HG03565 (cell line): ENCODE measurements around the gene BMP2.

ENCODE experiments used
- ATAC-seq: cut with Tn5 transposase; IDR thresholded peaks from one replicate; pipeline ENCODE4 v1.9.1; 2021; ENCODE audit warnings: mild to moderate bottlenecking, moderate library complexity; ENCODE audit not compliant: unreplicated experiment

Gene BMP2

DNA sequence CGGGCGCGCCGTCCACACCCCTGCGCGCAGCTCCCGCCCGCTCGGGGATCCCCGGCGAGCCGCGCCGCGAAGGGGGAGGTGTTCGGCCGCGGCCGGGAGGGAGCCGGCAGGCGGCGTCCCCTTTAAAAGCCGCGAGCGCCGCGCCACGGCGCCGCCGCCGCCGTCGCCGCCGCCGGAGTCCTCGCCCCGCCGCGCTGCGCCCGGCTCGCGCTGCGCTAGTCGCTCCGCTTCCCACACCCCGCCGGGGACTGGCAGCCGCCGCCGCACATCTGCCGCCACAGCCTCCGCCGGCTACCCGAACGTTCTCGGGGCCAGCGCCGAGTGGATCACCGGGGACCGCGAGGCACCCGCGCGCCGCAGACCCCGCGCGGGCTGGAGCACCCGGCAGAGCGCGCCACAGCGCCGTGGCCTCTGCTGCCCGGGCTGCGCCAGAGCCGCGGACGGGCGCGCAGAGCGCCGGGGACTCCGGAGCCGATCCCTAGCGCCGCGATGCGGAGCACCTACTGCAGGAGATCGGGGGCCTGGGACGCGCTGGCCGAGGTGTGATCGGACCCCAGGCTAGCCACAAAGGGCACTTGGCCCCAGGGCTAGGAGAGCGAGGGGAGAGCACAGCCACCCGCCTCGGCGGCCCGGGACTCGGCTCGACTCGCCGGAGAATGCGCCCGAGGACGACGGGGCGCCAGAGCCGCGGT is at the start of gene BMP2:
Gene BMP2, plus strand, starts transcription at position 151 of the 692 bp plus-strand sequence. CDS start 2,441 bp downstream, outside the sequence.
- peak; percentile 48 for ATAC-seq

DNA sequence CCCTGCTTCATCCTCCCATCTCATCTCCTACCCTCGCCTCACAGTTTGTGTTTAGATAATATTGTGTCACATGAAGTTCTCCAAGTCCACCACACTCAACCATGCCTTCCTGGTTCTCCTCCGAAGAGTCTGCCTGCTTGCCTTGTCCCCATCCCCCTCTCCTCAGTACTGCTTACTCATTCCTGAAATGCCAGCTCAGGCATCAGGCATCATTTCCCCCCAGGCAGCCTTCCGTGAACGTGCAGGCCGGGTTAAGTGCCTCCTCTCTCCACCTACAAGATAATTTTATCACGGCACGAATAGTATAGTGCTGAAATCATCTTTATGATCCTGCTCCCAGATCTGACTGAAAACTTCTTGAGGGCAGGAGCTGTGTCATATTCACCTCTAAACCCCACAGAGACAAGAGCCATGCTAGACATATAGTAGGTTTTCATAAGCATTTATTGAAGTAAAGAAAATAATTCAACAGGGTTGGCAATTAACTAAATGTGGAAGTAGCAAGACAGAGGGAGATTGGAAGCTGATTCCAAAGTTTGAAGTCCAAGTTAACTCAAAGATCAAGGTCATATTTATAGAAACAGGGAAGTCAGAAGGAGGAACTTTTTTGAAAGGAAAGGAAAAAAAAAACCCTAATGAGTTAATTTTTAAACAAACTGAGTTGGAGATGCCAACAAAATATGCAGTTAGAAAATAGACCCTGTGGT is 48.7 kb upstream of the BMP2 start:
- ATAC-seq = no peak

DNA sequence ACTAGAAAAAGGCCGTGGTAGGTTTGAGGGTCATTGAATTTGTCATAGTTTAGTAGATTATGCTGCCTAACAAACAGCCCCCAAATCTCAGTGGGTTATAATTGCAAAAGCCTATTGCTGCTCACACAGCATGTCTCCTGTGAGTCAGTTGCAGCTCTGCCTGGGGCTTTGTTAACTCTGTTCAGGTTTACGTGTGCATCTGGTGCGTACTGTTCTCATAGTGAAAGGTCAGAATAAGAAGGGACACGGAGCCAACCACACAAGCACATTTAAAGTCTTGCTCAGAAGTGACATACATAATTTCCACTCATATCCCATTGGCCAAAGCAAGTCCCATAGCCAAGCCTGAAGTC is 48.1 kb upstream of the BMP2 start:
- no peak for ATAC-seq

DNA sequence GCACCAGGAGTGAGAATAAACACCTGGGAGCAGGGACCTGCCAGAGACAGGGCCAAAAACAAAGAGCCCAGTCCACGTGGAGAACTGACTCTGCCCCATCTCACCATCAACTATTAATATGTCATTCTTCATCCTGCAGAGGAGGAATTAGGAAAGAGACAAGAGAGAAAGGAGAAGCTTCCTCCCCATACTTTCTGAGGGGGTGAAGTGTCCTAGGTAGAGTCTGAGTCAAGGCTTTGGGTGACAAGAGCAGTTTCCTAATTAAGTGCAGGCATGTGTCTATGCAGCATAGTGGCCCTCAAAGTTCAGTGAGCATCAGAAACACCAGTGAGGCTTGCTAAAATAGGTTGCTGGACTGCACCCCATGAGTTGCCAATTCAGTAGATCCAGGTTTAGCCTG is 40.7 kb upstream of the BMP2 start:
- ATAC-seq = no peak

DNA sequence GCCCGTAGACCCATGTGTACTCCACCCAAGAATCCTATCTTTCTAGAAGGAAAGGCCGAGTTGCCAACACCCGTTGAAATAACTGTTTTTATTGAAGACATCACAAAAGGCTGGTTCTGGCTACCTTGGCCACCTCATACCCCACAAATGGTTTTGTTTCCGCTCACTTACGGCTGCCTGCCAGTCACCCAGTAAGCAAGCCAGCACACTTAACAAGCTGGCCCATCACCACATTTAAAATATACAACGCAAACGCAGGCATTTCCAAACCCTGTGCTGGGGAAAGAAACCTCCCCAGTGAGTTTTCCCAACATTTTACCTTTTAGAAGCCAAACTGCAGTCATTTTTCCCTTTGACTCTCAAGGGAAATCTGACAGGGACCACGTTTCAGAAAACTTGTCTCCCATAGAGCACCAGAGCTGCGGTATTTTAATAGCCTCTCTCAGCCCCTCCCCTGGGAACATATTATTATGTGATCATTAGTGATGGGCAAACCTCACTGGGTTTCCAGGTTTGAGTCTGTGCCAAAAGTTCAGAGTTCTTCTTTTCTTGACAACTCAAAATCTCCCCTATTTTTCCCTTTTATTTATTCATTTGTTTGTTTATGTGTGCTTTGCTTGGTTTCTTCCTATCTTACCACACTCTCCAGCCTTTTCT is 36.7 kb upstream of the BMP2 start:
- ATAC-seq = no peak

DNA sequence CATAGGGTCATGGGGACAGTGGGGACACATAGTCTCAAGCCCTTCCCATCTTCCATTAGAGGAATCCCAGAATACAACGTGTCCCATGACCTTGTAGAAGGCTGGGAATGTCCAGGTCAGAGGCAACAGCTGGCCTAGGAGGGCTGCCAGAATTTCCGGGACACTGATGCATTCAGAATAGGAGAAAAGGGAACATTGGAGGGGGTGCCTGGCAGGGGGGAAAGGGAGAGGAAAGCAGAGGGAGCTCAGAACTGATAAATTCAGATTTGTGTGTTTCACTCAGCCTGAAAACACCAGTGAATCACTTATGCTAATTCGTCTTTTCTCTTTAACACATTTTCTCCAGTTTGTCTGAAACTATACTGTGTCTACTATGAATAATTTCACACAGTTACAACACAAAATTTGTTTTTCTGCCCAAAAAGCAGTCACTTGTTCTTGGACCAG is 35.5 kb upstream of the BMP2 start:
- ATAC-seq = no peak

DNA sequence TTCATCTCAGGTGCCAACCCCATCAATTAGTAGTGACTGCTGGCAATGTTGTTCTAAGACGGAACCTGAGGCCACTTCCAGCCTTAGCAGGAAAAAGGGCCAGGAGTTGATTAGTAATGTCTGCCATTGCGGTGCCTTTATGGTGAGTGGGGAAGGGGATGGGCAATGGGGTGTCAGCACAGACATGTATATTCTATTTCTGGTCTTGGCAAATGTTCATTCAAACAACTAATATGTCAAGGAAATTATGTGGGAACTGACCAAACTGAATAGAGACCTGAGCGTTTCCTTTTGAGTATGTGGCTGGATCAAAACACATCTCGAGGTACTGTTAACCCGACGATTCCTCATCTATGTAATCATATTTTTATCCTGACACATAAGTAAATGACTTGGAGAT is 34.6 kb upstream of the BMP2 start:
- no peak for ATAC-seq

DNA sequence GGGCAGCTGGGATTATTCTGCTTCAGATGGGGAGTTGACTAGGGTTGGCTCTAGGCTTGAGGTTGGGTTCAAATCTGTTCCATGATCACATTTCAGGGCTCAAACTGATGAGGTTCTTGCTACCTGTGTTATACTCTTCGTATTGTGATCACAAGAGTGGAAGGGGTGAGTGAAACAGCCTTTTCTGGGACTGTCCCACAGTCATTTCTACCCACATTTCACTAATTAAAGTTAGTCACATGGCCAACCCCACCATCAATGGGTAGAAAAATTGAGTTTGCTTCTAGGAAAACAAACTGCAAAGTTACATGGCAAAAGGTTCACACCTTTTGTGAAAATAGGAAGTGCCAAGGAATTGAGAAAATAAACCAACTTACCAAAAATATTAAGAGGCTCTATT is 33.5 kb upstream of the BMP2 start:
- ATAC-seq = no peak

DNA sequence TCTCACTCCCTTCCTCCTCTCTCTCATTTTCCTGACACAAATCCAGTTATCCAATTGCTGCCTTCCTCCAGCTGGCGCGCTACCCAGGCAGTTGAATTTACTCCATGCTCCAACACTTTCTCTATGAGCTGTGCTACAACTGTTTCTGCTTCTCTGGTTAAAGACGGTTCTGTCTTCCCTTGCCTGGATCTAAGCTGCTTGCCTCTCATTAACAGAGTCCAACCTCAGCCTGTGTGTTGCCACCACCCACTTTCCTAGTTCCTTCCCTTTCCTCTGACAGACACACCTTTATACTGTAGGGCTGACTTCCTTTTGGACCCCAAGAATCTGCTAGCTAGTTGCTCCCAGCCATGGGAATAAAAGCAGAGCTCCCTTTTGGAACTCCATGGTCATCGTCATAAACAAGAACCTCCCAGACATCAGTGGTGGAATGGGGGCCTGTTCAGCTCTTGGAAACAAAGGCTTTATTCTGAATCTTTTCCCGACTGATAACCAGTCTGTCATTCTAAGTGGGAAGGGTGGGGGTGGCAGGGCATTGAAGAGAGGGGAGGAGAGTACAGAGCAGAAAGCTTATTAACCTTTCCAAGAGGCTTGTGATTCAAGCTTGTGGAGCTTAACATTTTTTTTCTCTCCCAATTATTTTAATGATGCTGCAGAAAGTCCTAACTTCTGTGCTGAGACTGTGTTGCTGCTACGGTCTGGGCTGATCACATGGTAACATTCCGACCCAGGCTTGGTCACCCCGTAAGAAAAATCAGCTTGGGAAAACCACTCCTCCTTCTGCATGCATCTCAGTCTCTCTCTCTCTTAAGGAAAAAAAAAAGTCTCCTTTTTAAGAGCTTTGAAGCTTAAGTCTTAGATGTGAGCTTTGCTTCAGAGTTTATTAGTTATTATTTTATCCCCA is 31.3 kb upstream of the BMP2 start:
- ATAC-seq = no peak

DNA sequence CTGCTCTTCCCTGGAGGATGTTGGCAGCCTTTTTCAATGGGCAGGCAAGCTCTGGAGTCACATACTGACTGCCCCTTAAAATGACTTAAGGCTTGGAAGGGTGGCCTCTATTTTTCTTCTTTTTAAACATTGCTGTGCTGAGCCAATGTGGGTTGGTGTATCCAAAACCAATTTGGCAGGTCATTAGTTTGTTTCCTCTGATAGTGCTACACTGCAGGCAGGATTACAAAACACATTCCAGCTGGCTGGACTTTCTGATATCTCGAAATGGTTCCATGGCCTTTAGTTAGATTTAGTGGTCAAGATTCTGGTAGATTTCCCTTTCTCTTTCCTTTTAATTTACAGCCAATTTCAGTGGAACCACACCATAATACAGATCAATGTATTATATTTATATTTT is 28.1 kb upstream of the BMP2 start:
- no peak for ATAC-seq

DNA sequence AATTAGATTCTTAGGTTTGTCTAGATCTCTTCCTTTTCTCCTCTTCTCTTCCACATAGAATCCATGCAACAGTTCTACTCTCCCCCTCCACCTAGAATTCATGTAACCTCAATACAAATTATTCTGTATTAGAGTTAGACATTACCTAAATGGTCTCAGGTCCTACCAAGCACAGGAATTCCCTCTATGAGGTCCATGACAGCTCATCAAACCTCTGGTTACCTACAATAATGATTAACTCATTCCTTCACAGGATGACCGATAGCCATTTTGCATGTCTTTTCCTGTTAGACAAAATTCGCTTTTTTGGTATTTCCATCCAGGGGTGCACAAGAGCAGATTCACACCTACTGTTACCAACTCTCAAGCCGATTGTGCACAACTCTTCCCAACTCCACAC is 27.4 kb upstream of the BMP2 start:
- ATAC-seq = no peak

DNA sequence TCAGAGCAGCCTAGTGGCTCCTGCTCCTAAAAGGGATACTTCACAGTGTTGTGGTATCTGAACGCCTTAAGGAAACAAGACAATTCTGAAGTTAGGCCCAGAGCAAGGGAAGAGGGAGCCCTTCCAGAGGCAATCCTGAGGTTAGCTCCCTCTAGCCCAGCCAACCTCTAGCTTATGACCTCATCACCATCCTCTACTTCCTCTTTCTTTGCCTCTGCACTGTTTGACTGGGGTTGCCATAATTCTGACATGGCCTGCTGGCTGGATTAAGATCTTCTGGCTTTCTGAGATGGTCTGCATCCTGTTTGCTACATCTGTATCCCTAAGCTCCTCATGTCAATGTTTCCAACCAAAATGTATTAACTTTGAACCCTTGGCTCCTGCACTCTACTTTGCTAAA is 23.3 kb upstream of the BMP2 start:
- ATAC-seq = no peak

DNA sequence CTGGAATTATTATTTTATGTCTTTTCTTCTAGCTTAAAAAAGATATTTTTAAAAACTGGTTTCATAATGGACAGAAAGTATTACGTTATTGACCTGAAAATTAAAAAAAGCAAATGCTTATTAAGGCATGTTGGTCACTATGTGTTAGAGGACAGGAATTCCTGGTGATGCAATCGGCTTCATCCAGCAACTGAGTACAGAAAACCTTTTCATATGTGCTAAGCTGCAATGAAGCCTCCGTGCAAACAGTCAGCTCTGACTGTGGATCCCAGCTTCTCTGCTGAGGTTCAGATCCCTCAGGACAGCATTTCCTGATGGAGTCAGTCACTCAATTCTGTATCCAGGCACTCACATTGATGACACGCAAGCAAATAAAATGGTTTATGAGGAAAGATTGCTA is 22.7 kb upstream of the BMP2 start:
- no peak for ATAC-seq

DNA sequence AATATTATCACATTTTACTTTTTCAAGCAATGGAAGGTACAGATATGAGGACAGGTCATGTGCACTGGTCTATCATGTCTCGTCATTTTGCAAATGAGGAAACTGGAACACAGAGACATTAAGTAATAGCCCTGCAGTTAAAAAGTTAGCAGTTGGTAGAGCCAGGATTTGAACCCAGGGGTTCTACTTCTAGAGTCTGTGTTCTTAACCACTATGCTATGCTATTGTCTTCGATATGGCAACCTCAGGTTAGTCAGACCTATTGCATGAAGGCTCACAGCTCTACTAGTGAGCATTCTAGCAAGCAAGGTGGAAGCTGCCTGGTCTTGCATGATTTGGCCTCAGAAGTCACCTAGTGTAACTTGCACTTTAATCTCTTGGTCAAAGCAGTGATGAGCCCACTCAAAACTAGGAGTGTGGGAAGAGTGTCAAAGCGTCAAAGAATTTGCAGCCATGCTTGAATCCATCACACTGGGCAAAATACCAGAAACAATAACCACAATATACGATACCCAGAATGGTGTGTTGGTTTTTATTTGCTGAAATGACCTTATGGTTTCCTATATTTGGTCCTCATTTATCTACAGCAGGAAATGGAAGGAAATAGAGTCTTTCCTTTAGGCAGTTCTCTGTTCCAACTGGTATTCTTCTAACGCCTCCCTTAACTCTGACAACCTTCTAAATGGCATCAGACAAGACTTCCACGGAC is 20.4 kb upstream of the BMP2 start:
- no peak for ATAC-seq

DNA sequence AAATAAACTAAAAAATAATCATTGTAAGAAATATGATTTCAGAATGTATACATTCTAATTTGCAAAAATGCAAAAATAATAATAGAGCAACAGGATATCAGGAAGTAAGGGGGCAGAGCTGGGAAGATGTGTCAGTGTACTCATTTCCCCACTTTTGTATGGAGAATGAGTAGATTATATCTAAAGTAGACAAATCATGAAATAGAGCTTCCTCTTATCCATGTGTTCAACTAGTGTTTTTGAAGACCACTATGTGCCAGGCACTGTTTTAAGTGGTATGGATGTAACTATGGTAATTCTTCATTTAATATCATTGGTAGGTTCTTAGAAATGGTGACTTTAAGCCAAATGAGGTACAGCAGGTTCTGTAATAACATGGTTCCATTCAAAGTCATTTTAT is 17.0 kb upstream of the BMP2 start:
- no peak for ATAC-seq

DNA sequence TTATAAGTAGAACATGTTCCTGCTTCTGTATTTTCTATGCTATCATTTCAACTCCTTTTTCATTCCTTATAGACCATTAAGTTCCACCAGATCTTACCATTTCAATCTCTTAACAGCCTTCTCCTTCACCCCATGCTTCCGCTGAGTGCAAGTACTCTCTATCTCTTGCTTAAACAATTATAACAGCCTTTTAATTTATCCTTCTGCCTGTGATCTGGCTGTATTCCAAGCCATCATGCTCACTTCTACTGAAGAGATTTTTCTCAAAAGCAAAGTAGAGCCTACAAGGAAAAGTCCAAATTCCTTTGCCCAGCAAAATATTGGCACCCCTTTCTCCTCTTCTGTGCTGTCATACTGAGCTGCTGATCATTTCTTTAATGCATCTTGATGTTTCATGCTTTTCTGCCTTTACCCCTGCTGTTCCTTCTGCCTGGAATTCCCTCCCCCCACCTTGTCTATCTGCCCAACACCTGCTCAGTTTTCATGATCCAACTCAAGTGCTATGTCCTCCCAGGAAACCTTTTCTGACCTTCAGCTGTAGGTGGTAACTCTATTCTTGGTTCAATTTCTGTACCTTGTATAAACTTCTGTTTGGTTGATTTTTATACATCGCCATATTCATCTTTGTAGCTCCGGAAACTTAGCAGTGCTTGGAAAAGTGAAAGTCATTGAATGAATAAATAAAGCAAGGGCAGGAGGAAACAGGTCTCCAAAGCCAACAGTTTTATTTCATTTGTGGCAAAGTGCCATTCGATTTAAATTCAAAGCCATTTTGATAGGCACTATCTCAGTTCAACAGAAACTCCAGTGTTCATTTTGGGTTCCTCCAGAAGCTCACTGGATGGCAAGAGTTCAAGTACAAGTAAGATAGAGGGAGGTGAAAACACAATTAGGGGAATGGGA is 10.5 kb upstream of the BMP2 start:
- ATAC-seq = no peak

DNA sequence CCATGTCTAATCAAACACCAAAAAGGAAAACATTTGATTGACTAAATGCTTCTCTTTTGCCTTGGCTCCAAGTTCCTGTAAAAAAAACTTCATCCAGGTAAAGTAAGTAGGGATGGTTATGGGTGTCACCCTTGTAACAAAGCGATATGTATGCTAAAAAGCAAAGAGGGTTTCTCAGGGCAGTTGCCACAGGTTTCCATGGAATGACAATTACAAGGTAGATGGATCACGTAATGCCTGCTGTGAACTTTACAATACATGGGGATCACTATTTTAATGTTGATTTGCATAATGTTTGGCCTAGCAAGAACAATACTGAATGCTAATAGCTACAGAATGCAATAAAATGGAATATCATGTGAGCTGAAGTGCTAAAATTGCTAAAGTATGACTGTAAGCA is 2.9 kb upstream of the BMP2 start:
- no peak for ATAC-seq

DNA sequence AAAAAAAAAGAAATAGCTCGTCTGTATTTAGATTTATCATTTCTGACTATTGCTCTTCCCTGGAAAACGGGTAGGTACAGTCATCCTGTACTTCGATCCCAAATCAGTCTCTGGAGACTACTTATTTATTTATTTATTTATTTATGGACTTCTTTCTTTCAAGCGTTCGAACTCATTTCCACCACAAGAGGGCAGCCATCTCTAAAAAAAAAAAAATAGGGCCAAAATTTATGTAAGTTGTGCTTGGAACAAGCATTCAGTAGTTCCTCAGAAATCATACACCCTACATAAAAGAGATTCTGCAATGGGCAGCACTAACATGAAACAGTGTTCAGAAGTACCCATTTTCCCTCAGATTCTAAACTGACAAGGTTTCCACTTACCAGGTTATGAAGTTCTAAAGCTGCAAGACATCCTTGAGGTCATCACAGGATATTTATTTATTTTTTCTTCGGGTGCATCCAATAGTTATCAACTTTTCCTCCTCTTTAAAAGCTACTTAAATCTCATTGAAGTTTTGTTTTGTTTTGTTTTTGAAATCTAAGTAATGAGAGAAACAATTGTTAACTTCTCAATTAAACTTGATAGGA is 1.9 kb upstream of the BMP2 start:
- ATAC-seq = no peak

DNA sequence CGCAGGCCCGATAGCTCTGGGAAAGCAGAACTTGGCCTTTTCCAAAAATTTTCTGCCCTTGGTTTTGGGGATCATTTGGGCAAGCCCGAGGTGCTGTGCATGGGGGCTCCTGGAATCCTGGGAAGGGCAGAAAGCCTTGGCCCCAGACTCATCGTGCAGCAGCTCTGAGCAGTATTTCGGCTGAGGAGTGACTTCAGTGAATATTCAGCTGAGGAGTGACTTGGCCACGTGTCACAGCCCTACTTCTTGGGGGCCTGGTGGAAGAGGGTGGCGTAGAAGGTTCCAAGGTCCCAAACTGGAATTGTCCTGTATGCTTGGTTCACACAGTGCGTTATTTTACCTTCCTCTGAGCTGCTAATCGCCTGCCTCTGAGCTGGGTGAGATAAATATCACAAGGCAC is 1.1 kb upstream of the BMP2 start:
- ATAC-seq = no peak
